ENCODE results near the gene SLC30A5. TPM values are rescaled to one million over a fixed set of nuclear protein-coding genes. Genes with fewer than 3 reads are reported as not detected.

Gene SLC30A5
- total RNA-seq (2022; extraction: Qiagen RNA extraction; ENCODE audit: low read depth): 28.3 to 41.8 TPM (median 35.1 TPM) in 5 replicates

GRCh38 chr5:69093771-69094482, at the start of gene SLC30A5:
SLC30A5 (plus strand) TSS chr5:69094014; CDS start chr5:69094256, 242 bp downstream.

DNA sequence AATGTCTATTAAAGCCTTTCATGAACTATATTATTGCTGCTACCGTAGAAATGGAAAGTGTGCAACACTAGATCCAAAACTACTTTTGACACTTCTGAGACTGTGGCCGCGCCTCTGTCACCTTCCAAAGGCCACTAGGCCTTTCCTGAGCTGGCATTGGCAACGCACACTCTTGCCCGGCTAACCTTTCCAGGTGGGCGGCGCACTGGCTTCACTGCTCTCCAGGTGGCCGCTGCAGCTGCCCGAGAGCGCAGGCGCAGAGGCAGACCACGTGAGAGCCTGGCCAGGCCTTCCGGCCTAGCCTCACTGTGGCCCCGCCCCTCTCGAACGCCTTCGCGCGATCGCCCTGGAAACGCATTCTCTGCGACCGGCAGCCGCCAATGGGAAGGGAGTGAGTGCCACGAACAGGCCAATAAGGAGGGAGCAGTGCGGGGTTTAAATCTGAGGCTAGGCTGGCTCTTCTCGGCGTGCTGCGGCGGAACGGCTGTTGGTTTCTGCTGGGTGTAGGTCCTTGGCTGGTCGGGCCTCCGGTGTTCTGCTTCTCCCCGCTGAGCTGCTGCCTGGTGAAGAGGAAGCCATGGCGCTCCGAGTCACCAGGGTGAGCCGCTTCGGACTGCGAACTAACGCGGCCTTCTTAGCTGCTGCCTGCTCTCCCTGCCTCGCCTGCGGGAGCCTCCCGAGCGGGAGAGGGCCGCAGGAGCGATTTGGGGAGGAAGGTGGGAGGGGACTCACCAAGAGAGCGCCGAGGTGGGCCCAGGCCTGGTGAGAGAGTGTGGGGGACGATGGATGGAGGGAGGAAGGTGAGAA, 73.1 kb downstream of the SLC30A5 start, which contains the start of gene CCNB1:
Gene CCNB1, plus strand, starts transcription at position 465 of the 807 bp plus-strand sequence. Its CDS starts 113 bp downstream, at position 578.

Other genes with a start within 250 kb of the SLC30A5 start
- 272 to 291 TPM (median 279 TPM) in 5 replicates for gene CCNB1, start 73.1 kb downstream of the SLC30A5 start, total RNA-seq (2022; extraction: Qiagen RNA extraction; ENCODE audit: low read depth)
- 23.1 to 31.0 TPM (median 29.2 TPM) in 5 replicates for gene CENPH, start 95.6 kb downstream of the SLC30A5 start, total RNA-seq (2022; extraction: Qiagen RNA extraction; ENCODE audit: low read depth)
- gene CDK7, start 140.9 kb downstream of the SLC30A5 start, total RNA-seq (2022; extraction: Qiagen RNA extraction; ENCODE audit: low read depth): 59.0 to 67.7 TPM (median 63.7 TPM) in 5 replicates
- 2.3 to 4.2 TPM (median 4.1 TPM) in 5 replicates for gene CCDC125, start 238.8 kb downstream of the SLC30A5 start, total RNA-seq (2022; extraction: Qiagen RNA extraction; ENCODE audit: low read depth)